Right atrium auricular region (tissue), 2 donors: ENCODE measurements around the gene RPL31. TPM values are rescaled to one million over a fixed set of nuclear protein-coding genes. Genes with fewer than 3 reads are reported as not detected.

Source experiments
- DNase-seq: peaks from one replicate; pipeline ENCODE4 v3.0.0-alpha.2; 2019; ENCODE audit warnings: low spot score
- H3K27ac ChIP-seq, 2 donors: fragments of 200-600 bp; sonication (generic); 1 replicate in 1 of 2; 2 replicates in 1 of 2; pipeline ENCODE4 v1.5.1; 2016 to 2019
- H3K27me3 ChIP-seq, 2 donors: fragments of 200-600 bp; sonication (generic); one replicate each; pipeline versions ENCODE4 v1.5.1 to v1.6.0; 2017 to 2019
- H3K36me3 ChIP-seq: fragments of 200-600 bp; sonication (generic); one replicate; pipeline ENCODE4 v1.5.1; 2016
- H3K4me1 ChIP-seq, 2 donors: fragments of 200-600 bp; sonication (generic); one replicate each; pipeline versions ENCODE4 v1.5.1 to v1.6.0; 2017 to 2019
- H3K4me3 ChIP-seq, 2 donors: fragments of 200-600 bp; sonication (generic); 1 replicate in 1 of 2; 2 replicates in 1 of 2; pipeline ENCODE4 v1.5.1; 2017 to 2019; ENCODE audit warnings: mild to moderate bottlenecking in 1 of 2, moderate library complexity in 1 of 2
- H3K9me3 ChIP-seq, 2 donors: fragments of 200-600 bp; sonication (generic); one replicate each; pipeline ENCODE4 v1.5.1; 2019
- CTCF ChIP-seq, 2 donors: fragments of 200-600 bp; sonication (generic); IDR thresholded peaks; one replicate each; pipeline ENCODE4 v1.5.1; 2019; ENCODE audit warnings: antibody characterized with exemption in 2 of 2
- total RNA-seq, 2 donors: library from RNA; depleted of rRNA; stranded (reverse); fragments of >200 nt; gene quantifications; one replicate each; pipeline ENCODE4 v1.1.0, GENCODE V29; 2016

The RPL31 gene
- total RNA-seq, 2 donors from 2014 or later = 437 to 813 TPM

- H3K4me1 ChIP-seq = peaks cover 0 to 11% of the 10 kb centered on the region in 2 donors
- H3K27me3 ChIP-seq = no peaks in the 10 kb centered on the region
- DNase-seq = no peak
- no peak for TF ChIP-seq CTCF (IDR thresholded peaks at IDR 0.05)
- no peak overlapping the region for H3K27ac ChIP-seq
- H3K36me3 ChIP-seq = peaks cover 35% of the 10 kb centered on the region
- H3K9me3 ChIP-seq = no peaks in the 10 kb centered on the region
- H3K4me3 ChIP-seq = no peak overlapping the region
Measured at GRCh38 chr2:100981011-100981410, 21.1 kb upstream of the RPL31 start.

GRCh38 chr2:100982431-100982861 lies 19.6 kb upstream of the RPL31 start:
- no peak for TF ChIP-seq CTCF (IDR thresholded peaks at IDR 0.05)
- Histone ChIP-seq H3K36me3 (peaks cover 21% of the 10 kb centered on the region), H3K4me3 (no peak overlapping the region), H3K27me3 (no peaks in the 10 kb centered on the region), H3K4me1 (peaks cover 0 to 11% of the 10 kb centered on the region in 2 donors), H3K9me3 (no peaks in the 10 kb centered on the region), H3K27ac (no peak overlapping the region)
- no peak for DNase-seq

DNA sequence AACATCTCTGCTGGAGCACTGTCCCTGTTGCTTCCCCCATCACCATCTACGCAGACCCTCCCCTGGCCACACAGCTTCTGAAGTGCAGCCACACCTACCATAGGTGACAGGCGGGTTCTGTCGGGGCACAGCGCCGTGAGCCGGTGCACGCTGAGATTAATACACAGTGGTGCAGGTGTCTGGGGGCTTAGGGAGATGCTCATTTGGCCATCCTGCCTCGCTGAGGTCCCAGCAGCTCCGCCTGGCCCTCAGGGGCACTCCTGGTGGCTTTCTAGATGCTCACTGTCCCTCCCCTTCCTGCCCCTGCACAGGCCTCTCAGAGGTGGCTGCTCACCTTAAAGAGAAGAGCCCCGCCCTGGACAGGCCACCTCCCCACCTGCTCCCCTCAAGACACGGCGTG lies 18.9 kb upstream of the RPL31 start:
- DNase-seq = no peak
- no peaks in the 10 kb centered on the region for H3K27me3 ChIP-seq
- H3K27ac ChIP-seq = peak overlapping the region in 1 of 2 donors; percentile 53
- H3K9me3 ChIP-seq = no peaks in the 10 kb centered on the region
- H3K36me3 ChIP-seq = peaks cover 20% of the 10 kb centered on the region
- peaks cover 0 to 11% of the 10 kb centered on the region in 2 donors for H3K4me1 ChIP-seq
- TF ChIP-seq CTCF (IDR thresholded peaks at IDR 0.05) = no peak
- H3K4me3 ChIP-seq = no peak overlapping the region

- no peak for DNase-seq
- Histone ChIP-seq H3K27ac (peak overlapping the region in 1 of 2 donors; percentile 53), H3K36me3 (peaks cover 20% of the 10 kb centered on the region), H3K4me3 (no peak overlapping the region), H3K9me3 (no peaks in the 10 kb centered on the region), H3K27me3 (no peaks in the 10 kb centered on the region), H3K4me1 (peaks cover 0 to 11% of the 10 kb centered on the region in 2 donors)
- no peak for TF ChIP-seq CTCF (IDR thresholded peaks at IDR 0.05)
Measured at GRCh38 chr2:100983684-100984310, 18.3 kb upstream of the RPL31 start.

DNA sequence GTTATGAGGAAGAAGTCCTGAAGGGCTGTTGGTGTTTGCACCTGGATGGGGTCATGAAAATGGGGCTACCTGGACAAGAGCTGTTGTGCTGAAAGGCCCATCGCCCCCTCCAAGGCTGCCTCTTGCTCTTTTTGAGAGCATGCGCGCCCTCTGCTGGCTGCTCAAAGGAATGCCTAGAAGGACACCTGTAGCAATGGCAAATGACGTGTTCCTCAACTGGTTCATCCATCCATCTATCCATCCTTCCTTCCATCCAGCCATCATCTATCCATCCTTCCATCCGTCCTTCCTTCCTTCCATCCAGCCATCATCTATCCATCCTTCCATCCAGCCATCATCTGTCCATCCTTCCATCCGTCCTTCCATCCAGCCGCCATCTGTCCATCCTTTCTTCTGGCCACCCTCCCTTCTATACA lies 17.2 kb upstream of the RPL31 start:
- Histone ChIP-seq H3K36me3 (peaks cover 20% of the 10 kb centered on the region), H3K9me3 (no peaks in the 10 kb centered on the region), H3K27me3 (no peaks in the 10 kb centered on the region), H3K4me3 (no peak overlapping the region), H3K27ac (peak overlapping the region in 1 of 2 donors; percentile 53), H3K4me1 (peaks cover 0 to 11% of the 10 kb centered on the region in 2 donors)
- peak; percentile 92 to 93 for TF ChIP-seq CTCF (IDR thresholded peaks at IDR 0.05)
- peak; percentile 78 for DNase-seq

DNA sequence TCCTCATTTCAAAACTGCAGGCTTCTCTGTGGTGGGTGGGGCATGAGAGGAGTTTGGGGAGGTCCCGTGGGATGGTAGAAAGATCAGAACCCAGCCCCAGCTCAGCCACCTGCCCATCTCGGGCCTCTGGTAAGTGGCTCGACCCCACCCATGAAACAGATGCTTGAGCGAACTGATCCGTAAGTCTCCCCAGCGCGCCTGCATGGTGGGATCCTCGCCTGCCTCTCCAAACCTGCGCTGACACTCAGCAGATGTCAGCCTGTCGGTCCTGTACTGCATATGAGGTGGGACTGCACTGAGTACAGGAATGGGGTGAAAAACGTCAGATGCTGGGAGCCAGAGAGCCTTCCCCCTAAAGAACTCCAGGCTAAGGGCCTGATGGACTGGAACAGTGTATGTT lies 15.9 kb upstream of the RPL31 start:
- Histone ChIP-seq H3K9me3 (no peaks in the 10 kb centered on the region), H3K27me3 (no peaks in the 10 kb centered on the region), H3K4me1 (peaks cover 0 to 11% of the 10 kb centered on the region in 2 donors), H3K36me3 (peaks cover 22% of the 10 kb centered on the region), H3K4me3 (no peak overlapping the region), H3K27ac (no peak overlapping the region)
- no peak for TF ChIP-seq CTCF (IDR thresholded peaks at IDR 0.05)
- DNase-seq = no peak
